HepG2 (cell line): Measurements from ENCODE around the gene SERINC5. TPM values are rescaled to one million over a fixed set of nuclear protein-coding genes. Genes with fewer than 3 reads are reported as not detected.

Experiments used
- ATAC-seq: fragments of 200-7000 bp; cut with Tn5 transposase; 3 replicates; pipeline ENCODE4 v1.9.1; 2020; ENCODE audit warnings: mild to moderate bottlenecking, moderate library complexity
- BruUV-seq: library from RNA; stranded (reverse); fragments of 400-500 nt; replicated peaks from 2 replicates; lab custom pipeline; 2021; lab: Mats Ljungman, UMichigan
- CTCF ChIA-PET: fragments of 300-600 bp; formaldehyde crosslinking; extraction: SDS; loops from one replicate; lab custom pipeline; 2021; ENCODE audit warnings: low total read pairs, inconsistent platforms, low intra/inter-chr PET ratio; lab: Yijun Ruan, JAX
- POLR2A ChIA-PET: fragments of 350-600 bp; sonication (Branson Sonifier 250); formaldehyde crosslinking; loops from one replicate; lab custom pipeline; 2020; ENCODE audit warnings: antibody characterized with exemption, inconsistent platforms; lab: Yijun Ruan, JAX
- DNase-seq: peaks from one replicate; pipeline ENCODE4 v3.0.0-alpha.2; 2015; ENCODE audit warnings: low spot score
- FAIRE-seq: peaks from 3 replicates; lab custom pipeline; 2011; peaks lifted over from hg19 to GRCh38; lab: Jason Lieb, UNC
- H2AFZ ChIP-seq: one replicate; pipeline ENCODE4 v1.6.1; 2011; ENCODE audit warnings: low read length, inconsistent platforms
- H3K27ac ChIP-seq: fragments of 300-600 bp; 3 replicates; pipeline ENCODE4 v1.8.0; 2011; ENCODE audit warnings: mixed run types, mild to moderate bottlenecking, mixed read lengths, low read length, inconsistent platforms; ENCODE audit not compliant: insufficient read depth; ENCODE audit errors: extremely low read length
- H3K27me3 ChIP-seq, 2 experiments: fragments of 200-600 bp in 1 of 2; 2 replicates in 1 of 2; 3 replicates in 1 of 2; pipeline versions ENCODE4 v1.6.0 to v1.8.0; 2011; ENCODE audit warnings: low read length in 2 of 2, mild to moderate bottlenecking in 2 of 2, moderate library complexity in 2 of 2, inconsistent platforms in 1 of 2; ENCODE audit not compliant: insufficient read depth in 2 of 2, control insufficient read depth in 1 of 2
- H3K36me3 ChIP-seq, 2 experiments: fragments of 200-600 bp in 1 of 2; replicated peaks in 1 of 2; 2 replicates in 1 of 2; 3 replicates in 1 of 2; pipeline versions ENCODE4 v1.5.1 to v1.8.0; 2011; ENCODE audit warnings: low read length in 2 of 2, inconsistent platforms in 1 of 2; ENCODE audit not compliant: insufficient read depth in 2 of 2, control insufficient read depth in 1 of 2
- H3K4me1 ChIP-seq: 2 replicates; pipeline ENCODE4 v1.5.1; 2012; ENCODE audit warnings: low read length, inconsistent platforms; ENCODE audit not compliant: insufficient read depth
- H3K4me2 ChIP-seq: 2 replicates; pipeline ENCODE4 v1.6.0; 2011; ENCODE audit warnings: low read depth, low read length, inconsistent platforms
- H3K4me3 ChIP-seq, 3 experiments: fragments of 200-600 bp in 1 of 3; sonication (generic), shearing (Covaris generic) in 1 of 3; replicated peaks in 1 of 3; 2 replicates each; pipeline ENCODE4 v1.5.1; 2011 to 2016; ENCODE audit warnings: low read length in 3 of 3, inconsistent platforms in 2 of 3, low read depth in 2 of 3, mild to moderate bottlenecking in 2 of 3, control low read depth in 1 of 3, mixed read lengths in 1 of 3; ENCODE audit not compliant: insufficient read depth in 1 of 3
- H3K79me2 ChIP-seq: one replicate; pipeline ENCODE4 v1.6.1; 2011; ENCODE audit warnings: low read length, inconsistent platforms; ENCODE audit not compliant: insufficient read depth
- H3K9ac ChIP-seq: 2 replicates; pipeline ENCODE4 v1.6.0; 2011; ENCODE audit warnings: mild to moderate bottlenecking, low read depth, low read length, inconsistent platforms; ENCODE audit not compliant: insufficient read depth
- H3K9me3 ChIP-seq: 2 replicates; pipeline ENCODE4 v1.5.1; 2012; ENCODE audit warnings: mild to moderate bottlenecking, low read length
- H4K20me1 ChIP-seq: 2 replicates; pipeline ENCODE4 v1.6.0; 2011; ENCODE audit warnings: inconsistent platforms, mild to moderate bottlenecking, low read length, moderate library complexity; ENCODE audit not compliant: insufficient read depth
- ATF1 ChIP-seq: IDR thresholded peaks from 2 replicates; pipeline ENCODE4 v1.6.1; 2016; ENCODE audit warnings: mild to moderate bottlenecking, control low read depth
- HNRNPUL1 ChIP-seq: fragments of 200-400 bp; formaldehyde crosslinking; IDR thresholded peaks from 2 replicates; pipeline ENCODE4 v1.6.1; 2017; ENCODE audit warnings: low read depth, mild to moderate bottlenecking, low read length, moderate library complexity
- KAT2B ChIP-seq: fragments of 150-350 bp; IDR thresholded peaks from 2 replicates; pipeline ENCODE4 v1.6.1; 2014; ENCODE audit warnings: low read depth, low read length, borderline replicate concordance
- SMAD1 ChIP-seq: sonication (generic); formaldehyde crosslinking; IDR thresholded peaks from 2 replicates; pipeline ENCODE4 v1.4.0; 2020; ENCODE audit warnings: missing genetic modification reagents, low read depth, mild to moderate bottlenecking, borderline replicate concordance
- SP5 ChIP-seq: IDR thresholded peaks from 2 replicates; pipeline ENCODE4 v1.6.1; 2016; ENCODE audit warnings: low read depth, borderline replicate concordance
- SRY ChIP-seq: sonication (generic); formaldehyde crosslinking; IDR thresholded peaks from 2 replicates; pipeline ENCODE4 v1.8.0; 2022; ENCODE audit warnings: mild to moderate bottlenecking, missing genetic modification reagents
- ZBTB46 ChIP-seq: sonication (generic); formaldehyde crosslinking; IDR thresholded peaks from 2 replicates; pipeline ENCODE4 v1.4.0; 2020; ENCODE audit warnings: mild to moderate bottlenecking, missing genetic modification reagents, borderline replicate concordance
- ZNF224 ChIP-seq: sonication (generic); formaldehyde crosslinking; IDR thresholded peaks from 2 replicates; pipeline ENCODE4 v1.5.0; 2020; ENCODE audit warnings: mild to moderate bottlenecking, missing genetic modification reagents
- ZNF350 ChIP-seq: sonication (generic); formaldehyde crosslinking; IDR thresholded peaks from 2 replicates; pipeline ENCODE4 v1.4.0; 2020; ENCODE audit warnings: mild to moderate bottlenecking, low read depth, missing genetic modification reagents, borderline replicate concordance
- ZNF44 ChIP-seq: sonication (generic); formaldehyde crosslinking; IDR thresholded peaks from 2 replicates; pipeline ENCODE4 v1.5.1; 2020; ENCODE audit warnings: mild to moderate bottlenecking, missing genetic modification reagents
- ZNF709 ChIP-seq: sonication (generic); formaldehyde crosslinking; IDR thresholded peaks from 2 replicates; pipeline ENCODE4 v1.5.0; 2020; ENCODE audit warnings: mild to moderate bottlenecking, missing genetic modification reagents
- WGBS: methylation state at CpG from one replicate; pipeline ENCODE4 v1.1.6; 2017; ENCODE audit warnings: low lambda C conversion rate; 5-methylcytosine and 5-hydroxymethylcytosine counted together
- in situ Hi-C: cut with HindIII; loops from 2 replicates; pipeline ENCODE4 v1.10.0; 2017; ENCODE audit warnings: low pct_unique_long_range_greater_than_20kb; ENCODE audit not compliant: extremely low pct_ligation_motif_present
- intact Hi-C: fragments of 100-400 bp; cut with micrococcal nuclease; formaldehyde crosslinking; loops from one replicate; pipeline ENCODE4 v1.10.0; 2022; ENCODE audit not compliant: unreplicated experiment
- polyA plus RNA-seq, 8 experiments: library from polyadenylated mRNA; depleted of rRNA in 3 of 8; stranded (reverse) in 7 of 8; unstranded in 1 of 8; fragments of >200 nt; fragmentation: Illumina TruSeq in 4 of 8; extraction: Trizol in 4 of 8; gene quantifications; 2 replicates each; pipeline versions ENCODE4 v1.2.1 to v1.2.3, GENCODE V29; 2011 to 2016; ENCODE audit warnings: low read depth in 4 of 8, missing spikeins in 1 of 8, mixed read lengths in 1 of 8; ENCODE audit not compliant: insufficient read depth in 1 of 8
- total RNA-seq, 5 experiments: library from RNA; depleted of rRNA; stranded (reverse); fragments of >200 nt; fragmentation: Illumina TruSeq; extraction: Trizol; gene quantifications; 2 replicates each; pipeline ENCODE4 v1.2.3, GENCODE V29; 2016; ENCODE audit warnings: low read depth in 1 of 5
- TF ChIP-seq, protein P1 (sequence below): sonication (generic); formaldehyde crosslinking; IDR thresholded peaks from 2 replicates; pipeline ENCODE4 v1.5.1; 2020; ENCODE audit warnings: missing genetic modification reagents, mild to moderate bottlenecking, borderline replicate concordance
- TF ChIP-seq, protein P2 (sequence below), 2 experiments: sonication (generic) in 1 of 2; formaldehyde crosslinking in 1 of 2; IDR thresholded peaks; 2 replicates each; pipeline versions ENCODE4 v1.5.1 to v1.6.1; 2011 to 2020; ENCODE audit warnings: borderline replicate concordance in 1 of 2, low read depth in 1 of 2, low read length in 1 of 2, mild to moderate bottlenecking in 1 of 2, missing genetic modification reagents in 1 of 2, moderate library complexity in 1 of 2

SERINC5 gene
- total and polyA plus RNA-seq, 2 of the 13 experiments (the other 11 are each of a cell fraction or from before 2014, with no cell fraction given), result 17.3 to 22.8 TPM

GRCh38 chr5:80194468-80194867 is 61.4 kb downstream of the SERINC5 start (continued):
- TF ChIP-seq ZNF709 (CRISPR knock-in tag) (no peak), SMAD1 (no peak), KAT2B (no peak), HNRNPUL1 (no peak), SP5 (no peak), ATF1 (CRISPR knock-in tag) (no peak), ZNF350 (no peak), SRY (CRISPR knock-in tag) (no peak), ZNF224 (CRISPR knock-in tag) (no peak), ZNF44 (CRISPR knock-in tag) (no peak)
- TF ChIP-seq, protein P1, sequence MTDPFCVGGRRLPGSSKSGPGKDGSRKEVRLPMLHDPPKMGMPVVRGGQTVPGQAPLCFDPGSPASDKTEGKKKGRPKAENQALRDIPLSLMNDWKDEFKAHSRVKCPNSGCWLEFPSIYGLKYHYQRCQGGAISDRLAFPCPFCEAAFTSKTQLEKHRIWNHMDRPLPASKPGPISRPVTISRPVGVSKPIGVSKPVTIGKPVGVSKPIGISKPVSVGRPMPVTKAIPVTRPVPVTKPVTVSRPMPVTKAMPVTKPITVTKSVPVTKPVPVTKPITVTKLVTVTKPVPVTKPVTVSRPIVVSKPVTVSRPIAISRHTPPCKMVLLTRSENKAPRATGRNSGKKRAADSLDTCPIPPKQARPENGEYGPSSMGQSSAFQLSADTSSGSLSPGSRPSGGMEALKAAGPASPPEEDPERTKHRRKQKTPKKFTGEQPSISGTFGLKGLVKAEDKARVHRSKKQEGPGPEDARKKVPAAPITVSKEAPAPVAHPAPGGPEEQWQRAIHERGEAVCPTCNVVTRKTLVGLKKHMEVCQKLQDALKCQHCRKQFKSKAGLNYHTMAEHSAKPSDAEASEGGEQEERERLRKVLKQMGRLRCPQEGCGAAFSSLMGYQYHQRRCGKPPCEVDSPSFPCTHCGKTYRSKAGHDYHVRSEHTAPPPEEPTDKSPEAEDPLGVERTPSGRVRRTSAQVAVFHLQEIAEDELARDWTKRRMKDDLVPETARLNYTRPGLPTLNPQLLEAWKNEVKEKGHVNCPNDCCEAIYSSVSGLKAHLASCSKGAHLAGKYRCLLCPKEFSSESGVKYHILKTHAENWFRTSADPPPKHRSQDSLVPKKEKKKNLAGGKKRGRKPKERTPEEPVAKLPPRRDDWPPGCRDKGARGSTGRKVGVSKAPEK (CRISPR knock-in tag), result no peak
- TF ChIP-seq, all 625 proteins: peak for 0

DNA sequence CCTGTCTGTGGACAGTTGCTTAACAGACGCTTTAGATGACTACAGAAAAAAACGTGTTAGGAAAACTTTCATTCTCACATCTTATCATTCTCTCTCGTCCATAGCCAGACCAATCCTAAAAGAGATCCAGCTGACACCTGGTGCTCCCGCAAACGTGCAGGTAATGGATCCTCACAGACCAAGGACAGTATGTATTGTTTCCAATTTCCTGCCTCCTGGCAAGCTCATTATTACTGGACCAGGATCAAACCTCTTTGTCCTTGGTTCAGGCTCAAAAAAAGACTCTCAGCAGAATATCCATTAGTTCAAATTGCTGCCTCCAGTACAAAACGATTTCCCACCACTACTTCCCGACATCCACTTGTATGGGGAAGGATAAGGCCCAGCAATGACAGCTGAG is 62.4 kb downstream of the SERINC5 start:
- ChIA-PET CTCF (no interaction called here), POLR2A (interaction anchor here (1.0 to 1.6 kb wide), 2 partner anchors 11 to 87 kb away, joined by 3 to 12 read pairs; no protein-coding TSS in a partner anchor)
- ATAC-seq (no peak), FAIRE-seq (no peak), DNase-seq (no peak)
- H3K9me3 ChIP-seq, result no peaks in the 10 kb centered on the region
- H3K27me3 ChIP-seq, result no peaks in the 10 kb centered on the region
- 89% methylated on average over 7 of the region's 7 CpGs for WGBS
- no peak overlapping the region for H3K9ac ChIP-seq
- in situ Hi-C loops, result no loop called here
- H3K36me3 ChIP-seq, result peaks cover 3 to 10% of the 10 kb centered on the region in 2 experiments; a peak in 4 of 5 replicates
- H4K20me1 ChIP-seq, result no peaks in the 10 kb centered on the region
- peaks cover 45% of the 10 kb centered on the region for H3K4me1 ChIP-seq
- no peak overlapping the region for H2AFZ ChIP-seq
- H3K4me3 ChIP-seq, result no peak overlapping the region
- H3K79me2 ChIP-seq, result peaks cover 38% of the 10 kb centered on the region
- no TSS peak for BruUV-seq
- no peak overlapping the region for H3K4me2 ChIP-seq
- no peak overlapping the region for H3K27ac ChIP-seq
- intact Hi-C loops, result no loop called here
- TF ChIP-seq, protein P2, sequence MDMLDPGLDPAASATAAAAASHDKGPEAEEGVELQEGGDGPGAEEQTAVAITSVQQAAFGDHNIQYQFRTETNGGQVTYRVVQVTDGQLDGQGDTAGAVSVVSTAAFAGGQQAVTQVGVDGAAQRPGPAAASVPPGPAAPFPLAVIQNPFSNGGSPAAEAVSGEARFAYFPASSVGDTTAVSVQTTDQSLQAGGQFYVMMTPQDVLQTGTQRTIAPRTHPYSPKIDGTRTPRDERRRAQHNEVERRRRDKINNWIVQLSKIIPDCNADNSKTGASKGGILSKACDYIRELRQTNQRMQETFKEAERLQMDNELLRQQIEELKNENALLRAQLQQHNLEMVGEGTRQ (IDR thresholded peaks at IDR 0.05; ENCODE audit: low read depth, low read length), result no peak
- TF ChIP-seq, protein P2 (CRISPR knock-in tag; IDR thresholded peaks at IDR 0.05; ENCODE audit: borderline replicate concordance), result no peak
- TF ChIP-seq ZBTB46 (CRISPR knock-in tag), result no peak
